ENCODE measurements around the gene FAM107B.

FAM107B gene

DNA sequence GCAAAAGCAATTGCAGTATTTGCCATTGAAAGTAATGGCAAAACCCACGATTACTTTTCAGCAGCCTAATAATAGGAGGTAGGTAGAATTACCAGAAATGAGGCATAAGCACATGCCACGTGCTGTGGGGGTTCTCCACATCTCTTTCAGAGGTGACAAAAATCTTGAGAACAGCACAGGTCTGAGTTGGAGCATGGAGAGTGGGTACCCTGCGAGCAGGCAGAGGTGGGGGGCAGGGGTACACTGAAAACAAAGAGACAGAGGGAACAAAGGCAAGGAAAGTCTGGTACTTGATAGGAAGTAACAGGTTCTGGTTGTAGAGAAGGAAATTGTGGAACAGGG lies 75.9 kb downstream of the FAM107B start:
- TF ChIP-seq, protein P1, sequence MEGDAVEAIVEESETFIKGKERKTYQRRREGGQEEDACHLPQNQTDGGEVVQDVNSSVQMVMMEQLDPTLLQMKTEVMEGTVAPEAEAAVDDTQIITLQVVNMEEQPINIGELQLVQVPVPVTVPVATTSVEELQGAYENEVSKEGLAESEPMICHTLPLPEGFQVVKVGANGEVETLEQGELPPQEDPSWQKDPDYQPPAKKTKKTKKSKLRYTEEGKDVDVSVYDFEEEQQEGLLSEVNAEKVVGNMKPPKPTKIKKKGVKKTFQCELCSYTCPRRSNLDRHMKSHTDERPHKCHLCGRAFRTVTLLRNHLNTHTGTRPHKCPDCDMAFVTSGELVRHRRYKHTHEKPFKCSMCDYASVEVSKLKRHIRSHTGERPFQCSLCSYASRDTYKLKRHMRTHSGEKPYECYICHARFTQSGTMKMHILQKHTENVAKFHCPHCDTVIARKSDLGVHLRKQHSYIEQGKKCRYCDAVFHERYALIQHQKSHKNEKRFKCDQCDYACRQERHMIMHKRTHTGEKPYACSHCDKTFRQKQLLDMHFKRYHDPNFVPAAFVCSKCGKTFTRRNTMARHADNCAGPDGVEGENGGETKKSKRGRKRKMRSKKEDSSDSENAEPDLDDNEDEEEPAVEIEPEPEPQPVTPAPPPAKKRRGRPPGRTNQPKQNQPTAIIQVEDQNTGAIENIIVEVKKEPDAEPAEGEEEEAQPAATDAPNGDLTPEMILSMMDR (IDR thresholded peaks at IDR 0.05; ENCODE audit: unreplicated experiment in 3 of 3) = no peak
- Mint-ChIP-seq H3K4me3 (no peak overlapping the region), H3K27me3 (ENCODE audit: low read depth) (no peaks in the 10 kb centered on the region)

GRCh38 chr10:14698111-14698828 lies 76.4 kb downstream of the FAM107B start:
- Mint-ChIP-seq H3K27ac (no peak overlapping the region), H3K27me3 (ENCODE audit: low read depth) (no peaks in the 10 kb centered on the region), H3K36me3 (ENCODE audit: low read depth) (no peaks in the 10 kb centered on the region), H3K9me3 (peaks cover 2% of the 10 kb centered on the region), H3K4me3 (no peak overlapping the region), H3K4me1 (no peaks in the 10 kb centered on the region)
- TF ChIP-seq, protein P1 (IDR thresholded peaks at IDR 0.05; ENCODE audit: unreplicated experiment in 3 of 3) = no peak

More for the DNA sequence above, 75.9 kb downstream of the FAM107B start:
- H3K27ac Mint-ChIP-seq = no peak overlapping the region
- H3K4me1 Mint-ChIP-seq = no peaks in the 10 kb centered on the region
- peaks cover 2% of the 10 kb centered on the region for H3K9me3 Mint-ChIP-seq
- H3K36me3 Mint-ChIP-seq (ENCODE audit: low read depth) = no peaks in the 10 kb centered on the region

GRCh38 chr10:14697281-14697680 lies 77.4 kb downstream of the FAM107B start:
- H3K9me3 Mint-ChIP-seq = peaks cover 2% of the 10 kb centered on the region
- no peak overlapping the region for H3K4me3 Mint-ChIP-seq
- TF ChIP-seq, protein P1 (IDR thresholded peaks at IDR 0.05; ENCODE audit: unreplicated experiment in 3 of 3) = no peak
- H3K4me1 Mint-ChIP-seq = no peaks in the 10 kb centered on the region
- H3K36me3 Mint-ChIP-seq (ENCODE audit: low read depth) = no peaks in the 10 kb centered on the region
- H3K27ac Mint-ChIP-seq = no peak overlapping the region
- no peaks in the 10 kb centered on the region for H3K27me3 Mint-ChIP-seq (ENCODE audit: low read depth)

DNA sequence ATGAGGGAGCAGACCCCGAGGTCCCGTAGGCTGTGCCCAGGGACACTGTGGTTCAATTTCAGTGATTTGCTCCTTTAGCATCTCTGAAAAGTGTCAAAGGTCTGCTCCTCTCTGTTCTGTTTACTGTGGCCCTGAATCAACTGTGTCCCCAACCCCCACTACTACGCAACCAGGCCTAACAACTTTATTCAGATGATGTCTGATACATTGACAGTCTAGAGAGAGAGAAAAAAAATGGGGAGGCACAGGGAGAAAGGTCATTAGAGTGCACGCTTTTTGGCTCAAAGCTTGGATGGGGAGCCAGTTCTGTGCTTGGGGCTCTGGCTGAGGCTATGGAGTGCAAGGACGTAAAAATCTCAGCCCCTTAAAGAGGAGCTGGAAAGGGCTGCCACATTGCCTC lies 77.9 kb downstream of the FAM107B start:
- Mint-ChIP-seq H3K4me1 (no peaks in the 10 kb centered on the region), H3K27ac (no peak overlapping the region), H3K9me3 (peaks cover 2% of the 10 kb centered on the region), H3K27me3 (ENCODE audit: low read depth) (no peaks in the 10 kb centered on the region), H3K4me3 (no peak overlapping the region), H3K36me3 (ENCODE audit: low read depth) (no peaks in the 10 kb centered on the region)
- TF ChIP-seq, protein P1 (IDR thresholded peaks at IDR 0.05; ENCODE audit: unreplicated experiment in 3 of 3) = no peak

GRCh38 chr10:14695847-14696480 lies 78.7 kb downstream of the FAM107B start:
- Mint-ChIP-seq H3K4me1 (no peaks in the 10 kb centered on the region), H3K36me3 (ENCODE audit: low read depth) (no peaks in the 10 kb centered on the region), H3K27ac (no peak overlapping the region), H3K27me3 (ENCODE audit: low read depth) (no peaks in the 10 kb centered on the region), H3K4me3 (no peak overlapping the region), H3K9me3 (peaks cover 2% of the 10 kb centered on the region)
- TF ChIP-seq, protein P1 (IDR thresholded peaks at IDR 0.05; ENCODE audit: unreplicated experiment in 3 of 3) = no peak

GRCh38 chr10:14693891-14694290 lies 80.8 kb downstream of the FAM107B start:
- Mint-ChIP-seq H3K27ac (no peak overlapping the region), H3K9me3 (peaks cover 2% of the 10 kb centered on the region), H3K27me3 (ENCODE audit: low read depth) (peaks cover 3% of the 10 kb centered on the region), H3K4me1 (peaks cover 1% of the 10 kb centered on the region), H3K36me3 (ENCODE audit: low read depth) (no peaks in the 10 kb centered on the region), H3K4me3 (no peak overlapping the region)
- TF ChIP-seq, protein P1 (IDR thresholded peaks at IDR 0.05; ENCODE audit: unreplicated experiment in 3 of 3) = no peak

All from nephron (organoid).